ENCODE measurements around the gene PRKD1. TPM values are rescaled to one million over a fixed set of nuclear protein-coding genes. Genes with fewer than 3 reads are reported as not detected.

PRKD1 gene
- total RNA-seq, 1 experiment from 2014 or later: 9.7 TPM

GRCh38 chr14:29601616-29602015, 326.0 kb downstream of the PRKD1 start:
- intact Hi-C loops (cut with micrococcal nuclease; ENCODE audit: unreplicated experiment): no loop called here
- Mint-ChIP-seq H3K36me3 (ENCODE audit: insufficient read depth, unreplicated experiment) (no peaks in the 10 kb centered on the region), H3K4me1 (ENCODE audit: low read depth, unreplicated experiment) (no peaks in the 10 kb centered on the region), H3K4me3 (ENCODE audit: low read depth, unreplicated experiment) (no peak overlapping the region), H3K9me3 (ENCODE audit: low read depth, unreplicated experiment) (no peaks in the 10 kb centered on the region), H3K27ac (ENCODE audit: unreplicated experiment) (no peak overlapping the region), H3K27me3 (ENCODE audit: unreplicated experiment) (no peaks in the 10 kb centered on the region)
- BruUV-seq (replicated peaks): no TSS peak
- TF ChIP-seq, protein P1, sequence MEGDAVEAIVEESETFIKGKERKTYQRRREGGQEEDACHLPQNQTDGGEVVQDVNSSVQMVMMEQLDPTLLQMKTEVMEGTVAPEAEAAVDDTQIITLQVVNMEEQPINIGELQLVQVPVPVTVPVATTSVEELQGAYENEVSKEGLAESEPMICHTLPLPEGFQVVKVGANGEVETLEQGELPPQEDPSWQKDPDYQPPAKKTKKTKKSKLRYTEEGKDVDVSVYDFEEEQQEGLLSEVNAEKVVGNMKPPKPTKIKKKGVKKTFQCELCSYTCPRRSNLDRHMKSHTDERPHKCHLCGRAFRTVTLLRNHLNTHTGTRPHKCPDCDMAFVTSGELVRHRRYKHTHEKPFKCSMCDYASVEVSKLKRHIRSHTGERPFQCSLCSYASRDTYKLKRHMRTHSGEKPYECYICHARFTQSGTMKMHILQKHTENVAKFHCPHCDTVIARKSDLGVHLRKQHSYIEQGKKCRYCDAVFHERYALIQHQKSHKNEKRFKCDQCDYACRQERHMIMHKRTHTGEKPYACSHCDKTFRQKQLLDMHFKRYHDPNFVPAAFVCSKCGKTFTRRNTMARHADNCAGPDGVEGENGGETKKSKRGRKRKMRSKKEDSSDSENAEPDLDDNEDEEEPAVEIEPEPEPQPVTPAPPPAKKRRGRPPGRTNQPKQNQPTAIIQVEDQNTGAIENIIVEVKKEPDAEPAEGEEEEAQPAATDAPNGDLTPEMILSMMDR (IDR thresholded peaks at IDR 0.05; ENCODE audit: unreplicated experiment): no peak
- CTCF ChIA-PET: no interaction called here
- no peak for DNase-seq

DNA sequence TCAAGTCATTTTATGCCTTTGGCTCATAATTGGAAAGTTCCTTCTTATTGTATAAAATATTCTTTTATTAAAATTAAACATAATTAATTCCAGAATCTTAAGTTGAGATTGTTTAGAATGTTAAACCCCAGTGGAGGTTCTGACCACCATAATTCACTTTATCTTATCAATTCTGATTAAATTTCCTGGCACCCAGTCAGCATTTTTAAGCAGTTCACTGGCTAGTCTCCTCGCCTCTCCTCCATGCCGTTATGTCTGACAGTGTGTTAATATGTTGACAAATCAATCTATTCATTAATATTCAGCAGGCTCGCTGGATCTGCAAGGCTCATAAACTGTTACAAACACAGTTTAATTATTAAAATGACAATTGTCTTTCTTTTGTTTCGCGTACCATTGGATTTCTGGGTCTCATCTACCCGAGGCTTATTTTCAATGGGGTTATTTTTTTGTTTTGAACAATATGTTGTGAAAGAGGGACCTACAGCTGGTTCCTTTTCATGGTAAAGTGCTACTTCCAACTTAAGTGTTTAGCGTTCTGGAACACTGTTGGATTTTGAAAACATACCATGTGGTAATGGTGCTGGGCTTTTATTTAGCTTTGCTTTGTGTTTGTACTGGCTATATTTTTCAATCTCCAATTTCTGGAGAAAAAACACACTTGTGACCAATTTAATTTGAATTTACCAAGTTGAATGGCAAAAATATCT, 339.7 kb downstream of the PRKD1 start:
- TF ChIP-seq, protein P1 (IDR thresholded peaks at IDR 0.05; ENCODE audit: unreplicated experiment): no peak
- H3K4me1 Mint-ChIP-seq (ENCODE audit: low read depth, unreplicated experiment): peaks cover 9% of the 10 kb centered on the region
- CTCF ChIA-PET: no interaction called here
- H3K9me3 Mint-ChIP-seq (ENCODE audit: low read depth, unreplicated experiment): no peaks in the 10 kb centered on the region
- intact Hi-C loops (cut with micrococcal nuclease; ENCODE audit: unreplicated experiment): no loop called here
- H3K27ac Mint-ChIP-seq (ENCODE audit: unreplicated experiment): no peak overlapping the region
- no peak for DNase-seq
- H3K4me3 Mint-ChIP-seq (ENCODE audit: low read depth, unreplicated experiment): no peak overlapping the region
- no peaks in the 10 kb centered on the region for H3K36me3 Mint-ChIP-seq (ENCODE audit: insufficient read depth, unreplicated experiment)
- BruUV-seq (replicated peaks): no TSS peak
- no peaks in the 10 kb centered on the region for H3K27me3 Mint-ChIP-seq (ENCODE audit: unreplicated experiment)

GRCh38 chr14:29587046-29587445, 340.6 kb downstream of the PRKD1 start:
- no peak overlapping the region for H3K27ac Mint-ChIP-seq (ENCODE audit: unreplicated experiment)
- peaks cover 9% of the 10 kb centered on the region for H3K4me1 Mint-ChIP-seq (ENCODE audit: low read depth, unreplicated experiment)
- no peaks in the 10 kb centered on the region for H3K9me3 Mint-ChIP-seq (ENCODE audit: low read depth, unreplicated experiment)
- no peak for DNase-seq
- no peaks in the 10 kb centered on the region for H3K27me3 Mint-ChIP-seq (ENCODE audit: unreplicated experiment)
- H3K36me3 Mint-ChIP-seq (ENCODE audit: insufficient read depth, unreplicated experiment): no peaks in the 10 kb centered on the region
- no TSS peak for BruUV-seq (replicated peaks)
- H3K4me3 Mint-ChIP-seq (ENCODE audit: low read depth, unreplicated experiment): no peak overlapping the region
- TF ChIP-seq, protein P1 (IDR thresholded peaks at IDR 0.05; ENCODE audit: unreplicated experiment): no peak
- CTCF ChIA-PET: no interaction called here
- intact Hi-C loops (cut with micrococcal nuclease; ENCODE audit: unreplicated experiment): no loop called here

GRCh38 chr14:29584992-29585391, 342.7 kb downstream of the PRKD1 start:
- CTCF ChIA-PET: interaction anchor here (0.6 to 0.9 kb wide), 2 partner anchors 20 to 745 kb away, joined by 3 read pairs; no protein-coding TSS in a partner anchor
- intact Hi-C loops (cut with micrococcal nuclease; ENCODE audit: unreplicated experiment): no loop called here
- Mint-ChIP-seq H3K27me3 (ENCODE audit: unreplicated experiment) (no peaks in the 10 kb centered on the region), H3K27ac (ENCODE audit: unreplicated experiment) (peak overlapping the region; percentile 10), H3K9me3 (ENCODE audit: low read depth, unreplicated experiment) (no peaks in the 10 kb centered on the region), H3K4me3 (ENCODE audit: low read depth, unreplicated experiment) (peak overlapping the region; percentile 16), H3K36me3 (ENCODE audit: insufficient read depth, unreplicated experiment) (no peaks in the 10 kb centered on the region), H3K4me1 (ENCODE audit: low read depth, unreplicated experiment) (peaks cover 24% of the 10 kb centered on the region)
- peak; percentile 38 for DNase-seq
- TF ChIP-seq, protein P1 (IDR thresholded peaks at IDR 0.05; ENCODE audit: unreplicated experiment): no peak
- no TSS peak for BruUV-seq (replicated peaks)

Measured in Calu3 (cell line).